ENCODE results near the gene CD1E.

CD1E gene

DNA sequence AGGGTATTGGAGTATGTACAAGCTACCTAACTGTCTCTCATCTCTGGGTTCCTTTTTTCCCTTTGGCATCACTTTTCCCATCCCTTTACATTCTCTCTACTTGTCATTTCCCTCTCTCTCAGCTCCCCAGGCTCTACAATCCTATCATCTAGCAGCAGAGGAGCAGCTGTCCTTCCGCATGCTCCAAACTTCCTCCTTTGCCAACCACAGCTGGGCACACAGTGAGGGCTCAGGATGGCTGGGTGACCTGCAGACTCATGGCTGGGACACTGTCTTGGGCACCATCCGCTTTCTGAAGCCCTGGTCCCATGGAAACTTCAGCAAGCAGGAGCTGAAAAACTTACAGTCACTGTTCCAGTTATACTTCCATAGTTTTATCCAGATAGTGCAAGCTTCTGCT, 561 bp downstream of the CD1E start:
- Histone ChIP-seq H3K36me3 (replicated peaks; ENCODE audit: low read depth, low read length) (no peaks in the 10 kb centered on the region), H3K4me2 (ENCODE audit: low read length) (peak overlapping the region; percentile 52; the same call in 1 of the 2 replicates), H3K79me2 (ENCODE audit: low read length) (no peaks in the 10 kb centered on the region), H3K4me3 (ENCODE audit: low read length) (no peak overlapping the region), H3K9me3 (ENCODE audit: insufficient read depth, low read length) (no peaks in the 10 kb centered on the region), H3K4me1 (ENCODE audit: low read length) (peaks cover 19% of the 10 kb centered on the region), H3K27me3 (ENCODE audit: low read depth, low read length) (peaks cover 25% of the 10 kb centered on the region; the same call in 1 of the 2 replicates), H2AFZ (ENCODE audit: low read depth, low read length) (no peak overlapping the region), H3K9ac (ENCODE audit: low read length) (no peak overlapping the region), H4K20me1 (ENCODE audit: insufficient read depth, low read length) (no peaks in the 10 kb centered on the region), H3K27ac (ENCODE audit: low read length) (no peak overlapping the region)
- TF ChIP-seq EZH2phosphoT487 (IDR thresholded peaks at IDR 0.05; ENCODE audit: low read depth) (no peak), CTCF (IDR thresholded peaks at IDR 0.05; ENCODE audit: low read depth, low read length) (no peak)

GRCh38 chr1:158355773-158356285, 2.1 kb downstream of the CD1E start:
- Histone ChIP-seq H3K9ac (ENCODE audit: low read length) (no peak overlapping the region), H3K27ac (ENCODE audit: low read length) (no peak overlapping the region), H4K20me1 (ENCODE audit: insufficient read depth, low read length) (no peaks in the 10 kb centered on the region), H3K4me1 (ENCODE audit: low read length) (peaks cover 27% of the 10 kb centered on the region), H2AFZ (ENCODE audit: low read depth, low read length) (no peak overlapping the region), H3K27me3 (ENCODE audit: low read depth, low read length) (peaks cover 25% of the 10 kb centered on the region; the same call in 1 of the 2 replicates), H3K36me3 (replicated peaks; ENCODE audit: low read depth, low read length) (no peaks in the 10 kb centered on the region), H3K79me2 (ENCODE audit: low read length) (no peaks in the 10 kb centered on the region), H3K9me3 (ENCODE audit: insufficient read depth, low read length) (no peaks in the 10 kb centered on the region), H3K4me2 (ENCODE audit: low read length) (no peak overlapping the region), H3K4me3 (ENCODE audit: low read length) (no peak overlapping the region)
- no peak for TF ChIP-seq EZH2phosphoT487 (IDR thresholded peaks at IDR 0.05; ENCODE audit: low read depth)
- TF ChIP-seq CTCF (IDR thresholded peaks at IDR 0.05; ENCODE audit: low read depth, low read length): no peak

DNA sequence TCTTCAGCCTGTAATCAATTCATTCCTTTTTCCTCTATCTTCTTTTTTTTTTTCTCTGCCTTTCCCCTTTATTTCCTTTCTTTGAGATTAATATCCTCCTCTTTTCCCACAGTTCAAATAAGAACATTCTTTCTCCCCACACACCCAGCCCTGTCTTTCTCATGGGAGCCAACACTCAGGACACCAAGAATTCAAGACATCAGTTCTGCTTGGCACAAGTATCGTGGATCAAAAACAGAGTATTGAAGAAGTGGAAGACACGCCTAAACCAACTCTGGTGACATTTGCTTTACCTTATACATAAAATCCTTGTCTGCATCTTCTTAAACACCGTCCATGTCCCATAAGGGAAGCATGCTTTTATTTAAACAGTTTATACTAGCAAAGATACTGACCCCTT, 2.9 kb downstream of the CD1E start:
- H3K9me3 ChIP-seq (ENCODE audit: insufficient read depth, low read length): no peaks in the 10 kb centered on the region
- H3K27me3 ChIP-seq (ENCODE audit: low read depth, low read length): peaks cover 25% of the 10 kb centered on the region; the same call in 1 of the 2 replicates
- no peak overlapping the region for H3K9ac ChIP-seq (ENCODE audit: low read length)
- H3K4me3 ChIP-seq (ENCODE audit: low read length): no peak overlapping the region
- no peak overlapping the region for H3K27ac ChIP-seq (ENCODE audit: low read length)
- no peak for TF ChIP-seq EZH2phosphoT487 (IDR thresholded peaks at IDR 0.05; ENCODE audit: low read depth)
- TF ChIP-seq CTCF (IDR thresholded peaks at IDR 0.05; ENCODE audit: low read depth, low read length): no peak
- no peak overlapping the region for H2AFZ ChIP-seq (ENCODE audit: low read depth, low read length)
- no peak overlapping the region for H3K4me2 ChIP-seq (ENCODE audit: low read length)
- H3K36me3 ChIP-seq (replicated peaks; ENCODE audit: low read depth, low read length): no peaks in the 10 kb centered on the region
- no peaks in the 10 kb centered on the region for H4K20me1 ChIP-seq (ENCODE audit: insufficient read depth, low read length)
- peaks cover 27% of the 10 kb centered on the region for H3K4me1 ChIP-seq (ENCODE audit: low read length)
- H3K79me2 ChIP-seq (ENCODE audit: low read length): no peaks in the 10 kb centered on the region

GRCh38 chr1:158357441-158357840, 3.7 kb downstream of the CD1E start:
- no peaks in the 10 kb centered on the region for H3K36me3 ChIP-seq (replicated peaks; ENCODE audit: low read depth, low read length)
- no peak overlapping the region for H3K4me2 ChIP-seq (ENCODE audit: low read length)
- peaks cover 33% of the 10 kb centered on the region for H3K4me1 ChIP-seq (ENCODE audit: low read length)
- no peak overlapping the region for H3K4me3 ChIP-seq (ENCODE audit: low read length)
- H4K20me1 ChIP-seq (ENCODE audit: insufficient read depth, low read length): no peaks in the 10 kb centered on the region
- H3K9ac ChIP-seq (ENCODE audit: low read length): no peak overlapping the region
- TF ChIP-seq EZH2phosphoT487 (IDR thresholded peaks at IDR 0.05; ENCODE audit: low read depth): no peak
- peaks cover 25% of the 10 kb centered on the region; the same call in 1 of the 2 replicates for H3K27me3 ChIP-seq (ENCODE audit: low read depth, low read length)
- no peak overlapping the region for H2AFZ ChIP-seq (ENCODE audit: low read depth, low read length)
- no peaks in the 10 kb centered on the region for H3K9me3 ChIP-seq (ENCODE audit: insufficient read depth, low read length)
- H3K27ac ChIP-seq (ENCODE audit: low read length): no peak overlapping the region
- H3K79me2 ChIP-seq (ENCODE audit: low read length): no peaks in the 10 kb centered on the region

Measured in OCI-LY3 (cell line).